Caco-2 (cell line): ENCODE measurements around the gene LRBA. TPM values are rescaled to one million over a fixed set of nuclear protein-coding genes. Genes with fewer than 3 reads are reported as not detected.

Experiments used
- BruUV-seq: library from RNA; stranded (reverse); fragments of 400-500 nt; replicated peaks from 2 replicates; lab custom pipeline; 2021; lab: Mats Ljungman, UMichigan
- CTCF ChIA-PET: fragments of 300-600 bp; sonication (Branson Sonifier 250); formaldehyde crosslinking; loops from one replicate; lab custom pipeline; 2022; ENCODE audit warnings: antibody characterized with exemption; lab: Charles Lee
- POLR2A ChIA-PET: fragments of 300-600 bp; sonication (Branson Sonifier 250); formaldehyde crosslinking; loops from one replicate; lab custom pipeline; 2022; ENCODE audit warnings: antibody characterized with exemption; lab: Charles Lee
- DNase-seq, 2 experiments: peaks; one replicate each; pipeline versions ENCODE4 v3.0.0 to v3.0.0-alpha.2; 2020 to 2022
- H3K27me3 ChIP-seq: replicated peaks from 2 replicates; pipeline ENCODE4 v1.6.0; 2011; ENCODE audit warnings: low read length; ENCODE audit not compliant: control insufficient read depth, insufficient read depth
- H3K36me3 ChIP-seq: 2 replicates; pipeline ENCODE4 v1.5.1; 2011; ENCODE audit warnings: low read length; ENCODE audit not compliant: control insufficient read depth, insufficient read depth
- H3K4me1 ChIP-seq: fragments of 250-450 bp; sonication (Bioruptor Pico); 2 replicates; pipeline ENCODE4 v1.5.1; 2020; ENCODE audit warnings: mild to moderate bottlenecking
- H3K4me3 ChIP-seq: 2 replicates; pipeline ENCODE4 v1.5.1; 2011; ENCODE audit warnings: low read depth, mild to moderate bottlenecking, control low read depth, low read length
- H3K9me3 ChIP-seq: fragments of 250-450 bp; sonication (Bioruptor Pico); 2 replicates; pipeline ENCODE4 v1.5.1; 2020; ENCODE audit warnings: mild to moderate bottlenecking, moderate library complexity
- H3K27ac Mint-ChIP-seq: one replicate; pipeline ENCODE4 v1.8.0; 2022; ENCODE audit warnings: mixed read lengths; ENCODE audit not compliant: unreplicated experiment
- H3K27me3 Mint-ChIP-seq: one replicate; pipeline ENCODE4 v1.8.0; 2022; ENCODE audit warnings: mixed read lengths; ENCODE audit not compliant: insufficient read depth, unreplicated experiment
- H3K36me3 Mint-ChIP-seq: one replicate; pipeline ENCODE4 v1.8.0; 2022; ENCODE audit warnings: mild to moderate bottlenecking, mixed read lengths; ENCODE audit not compliant: insufficient read depth, unreplicated experiment
- H3K4me1 Mint-ChIP-seq: one replicate; pipeline ENCODE4 v1.8.0; 2022; ENCODE audit warnings: low read depth, mixed read lengths; ENCODE audit not compliant: unreplicated experiment
- H3K4me3 Mint-ChIP-seq: one replicate; pipeline ENCODE4 v1.8.0; 2022; ENCODE audit warnings: mild to moderate bottlenecking, moderate library complexity, mixed read lengths; ENCODE audit not compliant: unreplicated experiment
- H3K9me3 Mint-ChIP-seq: one replicate; pipeline ENCODE4 v1.8.0; 2022; ENCODE audit warnings: mixed read lengths; ENCODE audit not compliant: unreplicated experiment
- intact Hi-C: fragments of 100-400 bp; cut with micrococcal nuclease; formaldehyde crosslinking; loops from one replicate; pipeline ENCODE4 v1.10.0; 2022; ENCODE audit not compliant: unreplicated experiment
- total RNA-seq: library from RNA; stranded (reverse); gene quantifications from 2 replicates; pipeline ENCODE4 v1.2.3, GENCODE V29; 2022
- TF ChIP-seq, protein P1 (sequence below), 2 experiments: fragments of 200-600 bp in 1 of 2; IDR thresholded peaks; 1 replicate in 1 of 2; 2 replicates in 1 of 2; pipeline versions ENCODE4 v1.5.1 to v1.8.0; 2011 to 2022; ENCODE audit warnings: antibody characterized with exemption in 1 of 2, control low read depth in 1 of 2, inconsistent platforms in 1 of 2, low read depth in 1 of 2, low read length in 1 of 2, mild to moderate bottlenecking in 1 of 2, moderate library complexity in 1 of 2; ENCODE audit not compliant: insufficient read depth in 1 of 2, severe bottlenecking in 1 of 2, unreplicated experiment in 1 of 2

Gene LRBA
- total RNA-seq, 1 experiment from 2014 or later = 53.2 TPM

DNA sequence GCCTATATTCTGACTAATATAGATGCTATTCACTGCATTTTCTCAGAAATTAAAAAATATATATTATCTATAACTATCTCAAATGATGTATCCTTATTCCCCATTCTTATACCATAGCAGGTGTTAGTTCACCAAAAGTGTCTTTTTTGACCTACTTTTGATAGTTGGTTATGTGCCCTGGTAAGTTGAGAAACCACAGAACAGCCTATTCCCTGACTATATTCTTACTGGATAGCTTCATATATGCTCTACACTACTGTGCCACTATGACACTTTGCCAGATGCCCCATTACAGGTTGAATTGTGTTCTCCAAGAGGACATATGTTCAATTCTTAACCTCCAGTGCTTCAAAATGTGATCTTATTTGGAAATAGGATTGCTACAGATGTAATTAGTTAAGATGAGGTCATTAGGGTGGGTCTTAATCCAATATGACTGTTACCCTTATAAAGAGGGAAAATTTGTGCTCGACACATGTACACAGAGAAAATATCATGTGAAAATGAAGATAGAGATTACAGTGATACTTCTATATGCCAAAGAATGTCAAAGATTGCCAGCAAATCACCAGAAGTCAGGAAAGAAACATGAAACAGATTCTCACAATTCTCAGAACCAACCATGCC is 76.1 kb downstream of the LRBA start:
- H3K4me1 Mint-ChIP-seq = peaks cover 7% of the 10 kb centered on the region
- no peak for DNase-seq
- no peak overlapping the region for H3K4me3 Mint-ChIP-seq
- no peaks in the 10 kb centered on the region for H3K9me3 Mint-ChIP-seq
- ChIA-PET POLR2A (no interaction called here), CTCF (no interaction called here)
- peaks cover 8% of the 10 kb centered on the region for H3K4me1 ChIP-seq
- no peaks in the 10 kb centered on the region for H3K27me3 ChIP-seq
- intact Hi-C loops = no loop called here
- H3K27me3 Mint-ChIP-seq = no peaks in the 10 kb centered on the region
- no peak overlapping the region for H3K27ac Mint-ChIP-seq
- TF ChIP-seq, protein P1, sequence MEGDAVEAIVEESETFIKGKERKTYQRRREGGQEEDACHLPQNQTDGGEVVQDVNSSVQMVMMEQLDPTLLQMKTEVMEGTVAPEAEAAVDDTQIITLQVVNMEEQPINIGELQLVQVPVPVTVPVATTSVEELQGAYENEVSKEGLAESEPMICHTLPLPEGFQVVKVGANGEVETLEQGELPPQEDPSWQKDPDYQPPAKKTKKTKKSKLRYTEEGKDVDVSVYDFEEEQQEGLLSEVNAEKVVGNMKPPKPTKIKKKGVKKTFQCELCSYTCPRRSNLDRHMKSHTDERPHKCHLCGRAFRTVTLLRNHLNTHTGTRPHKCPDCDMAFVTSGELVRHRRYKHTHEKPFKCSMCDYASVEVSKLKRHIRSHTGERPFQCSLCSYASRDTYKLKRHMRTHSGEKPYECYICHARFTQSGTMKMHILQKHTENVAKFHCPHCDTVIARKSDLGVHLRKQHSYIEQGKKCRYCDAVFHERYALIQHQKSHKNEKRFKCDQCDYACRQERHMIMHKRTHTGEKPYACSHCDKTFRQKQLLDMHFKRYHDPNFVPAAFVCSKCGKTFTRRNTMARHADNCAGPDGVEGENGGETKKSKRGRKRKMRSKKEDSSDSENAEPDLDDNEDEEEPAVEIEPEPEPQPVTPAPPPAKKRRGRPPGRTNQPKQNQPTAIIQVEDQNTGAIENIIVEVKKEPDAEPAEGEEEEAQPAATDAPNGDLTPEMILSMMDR (IDR thresholded peaks at IDR 0.05; ENCODE audit: insufficient read depth in 1 of 2, low read depth in 1 of 2, low read length in 1 of 2, severe bottlenecking in 1 of 2, unreplicated experiment in 1 of 2) = no peak
- H3K4me3 ChIP-seq = no peak overlapping the region
- H3K36me3 ChIP-seq = no peaks in the 10 kb centered on the region
- H3K36me3 Mint-ChIP-seq = no peaks in the 10 kb centered on the region
- no TSS peak for BruUV-seq
- H3K9me3 ChIP-seq = no peaks in the 10 kb centered on the region

DNA sequence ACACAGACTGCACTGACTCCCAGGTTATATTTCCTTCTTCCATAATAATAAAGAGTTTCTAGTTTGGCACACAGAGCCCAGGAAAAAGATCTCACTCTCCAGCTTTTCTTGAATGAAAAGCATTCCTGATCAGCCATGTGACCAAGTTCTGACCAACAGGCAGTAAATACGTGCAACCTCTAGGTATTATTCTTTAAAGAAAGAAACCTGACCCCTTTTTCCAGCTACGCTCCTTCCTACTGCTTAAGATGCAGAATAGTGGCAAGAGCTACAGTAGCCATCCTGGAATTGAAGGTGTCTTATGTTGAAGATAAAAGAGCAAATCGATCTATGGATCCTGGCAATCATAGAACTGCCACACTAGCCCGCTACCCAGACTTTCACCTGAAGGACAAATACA is 76.7 kb downstream of the LRBA start:
- no peak for DNase-seq
- Histone ChIP-seq H3K4me3 (no peak overlapping the region), H3K36me3 (no peaks in the 10 kb centered on the region), H3K9me3 (no peaks in the 10 kb centered on the region), H3K4me1 (peaks cover 3% of the 10 kb centered on the region; the same call in 1 of the 2 replicates), H3K27me3 (no peaks in the 10 kb centered on the region)
- Mint-ChIP-seq H3K4me3 (no peak overlapping the region), H3K9me3 (no peaks in the 10 kb centered on the region), H3K27ac (no peak overlapping the region), H3K27me3 (no peaks in the 10 kb centered on the region), H3K4me1 (peaks cover 7% of the 10 kb centered on the region), H3K36me3 (no peaks in the 10 kb centered on the region)
- TF ChIP-seq, protein P1 (IDR thresholded peaks at IDR 0.05; ENCODE audit: insufficient read depth in 1 of 2, low read depth in 1 of 2, low read length in 1 of 2, severe bottlenecking in 1 of 2, unreplicated experiment in 1 of 2) = no peak
- CTCF ChIA-PET = no interaction called here
- intact Hi-C loops = no loop called here
- POLR2A ChIA-PET = no interaction called here
- BruUV-seq = no TSS peak

DNA sequence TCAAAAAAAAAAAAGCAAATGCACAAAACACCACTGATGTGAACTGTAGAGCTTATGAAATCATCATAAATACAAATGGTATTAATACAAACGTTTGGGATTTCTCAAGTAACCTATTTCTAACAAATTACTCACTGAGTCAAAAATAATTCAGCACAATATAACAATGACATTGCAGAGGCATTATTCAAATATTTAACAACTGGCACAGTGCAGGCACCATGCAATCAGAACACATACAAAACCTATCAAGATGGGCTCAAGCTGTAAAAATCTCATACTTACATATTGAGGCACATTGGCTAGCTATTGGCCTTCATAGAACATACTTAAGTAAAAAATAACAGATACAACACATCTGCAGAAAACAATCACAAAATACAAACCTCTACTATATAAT is 81.1 kb downstream of the LRBA start:
- BruUV-seq = no TSS peak
- Mint-ChIP-seq H3K9me3 (no peaks in the 10 kb centered on the region), H3K27ac (no peak overlapping the region), H3K36me3 (peaks cover 1% of the 10 kb centered on the region), H3K4me1 (peaks cover 7% of the 10 kb centered on the region), H3K27me3 (no peaks in the 10 kb centered on the region), H3K4me3 (no peak overlapping the region)
- Histone ChIP-seq H3K36me3 (no peaks in the 10 kb centered on the region), H3K27me3 (no peaks in the 10 kb centered on the region), H3K9me3 (no peaks in the 10 kb centered on the region), H3K4me1 (no peaks in the 10 kb centered on the region; the same call in 1 of the 2 replicates), H3K4me3 (no peak overlapping the region)
- TF ChIP-seq, protein P1 (IDR thresholded peaks at IDR 0.05; ENCODE audit: insufficient read depth in 1 of 2, low read depth in 1 of 2, low read length in 1 of 2, severe bottlenecking in 1 of 2, unreplicated experiment in 1 of 2) = no peak
- CTCF ChIA-PET = no interaction called here
- POLR2A ChIA-PET = no interaction called here
- DNase-seq = no peak
- intact Hi-C loops = no loop called here
